ENCODE results near the gene DNTT.

Gene DNTT

GRCh38 chr10:96384506-96384905, 80.3 kb downstream of the DNTT start:
- DNase-seq (ENCODE audit: low spot score) (no peak), ATAC-seq (ENCODE audit: low read depth) (no peak)
- Histone ChIP-seq H3K27ac (ENCODE audit: poor library complexity, severe bottlenecking) (no peak overlapping the region), H3K36me3 (ENCODE audit: low read depth) (no peaks in the 10 kb centered on the region), H3K4me3 (ENCODE audit: severe bottlenecking) (no peak overlapping the region), H3K27me3 (ENCODE audit: insufficient read depth, poor library complexity, severe bottlenecking) (peaks cover 4% of the 10 kb centered on the region), H3K9me3 (ENCODE audit: severe bottlenecking) (no peaks in the 10 kb centered on the region), H3K4me1 (ENCODE audit: insufficient read depth, poor library complexity, severe bottlenecking) (no peaks in the 10 kb centered on the region)
- TF ChIP-seq CTCF (IDR thresholded peaks at IDR 0.05; ENCODE audit: poor library complexity, severe bottlenecking): no peak

- ATAC-seq (ENCODE audit: low read depth): no peak
- TF ChIP-seq CTCF (IDR thresholded peaks at IDR 0.05; ENCODE audit: poor library complexity, severe bottlenecking): no peak
- Histone ChIP-seq H3K4me3 (ENCODE audit: severe bottlenecking) (no peak overlapping the region), H3K27me3 (ENCODE audit: insufficient read depth, poor library complexity, severe bottlenecking) (peaks cover 8% of the 10 kb centered on the region), H3K36me3 (ENCODE audit: low read depth) (no peaks in the 10 kb centered on the region), H3K27ac (ENCODE audit: poor library complexity, severe bottlenecking) (no peak overlapping the region), H3K4me1 (ENCODE audit: insufficient read depth, poor library complexity, severe bottlenecking) (no peaks in the 10 kb centered on the region), H3K9me3 (ENCODE audit: severe bottlenecking) (no peaks in the 10 kb centered on the region)
- DNase-seq (ENCODE audit: low spot score): no peak
Measured at GRCh38 chr10:96387161-96387560, 82.9 kb downstream of the DNTT start.

GRCh38 chr10:96387601-96388000, 83.4 kb downstream of the DNTT start:
- DNase-seq (ENCODE audit: low spot score) (no peak), ATAC-seq (ENCODE audit: low read depth) (no peak)
- no peaks in the 10 kb centered on the region for H3K36me3 ChIP-seq (ENCODE audit: low read depth)
- TF ChIP-seq CTCF (IDR thresholded peaks at IDR 0.05; ENCODE audit: poor library complexity, severe bottlenecking): no peak
- H3K4me3 ChIP-seq (ENCODE audit: severe bottlenecking): no peak overlapping the region
- H3K27me3 ChIP-seq (ENCODE audit: insufficient read depth, poor library complexity, severe bottlenecking): peaks cover 8% of the 10 kb centered on the region
- no peaks in the 10 kb centered on the region for H3K4me1 ChIP-seq (ENCODE audit: insufficient read depth, poor library complexity, severe bottlenecking)
- no peak overlapping the region for H3K27ac ChIP-seq (ENCODE audit: poor library complexity, severe bottlenecking)
- no peaks in the 10 kb centered on the region for H3K9me3 ChIP-seq (ENCODE audit: severe bottlenecking)
